Measurements from ENCODE around the gene ZNF775. TPM values are rescaled to one million over a fixed set of nuclear protein-coding genes. Genes with fewer than 3 reads are reported as not detected.
A peak's percentile ranks its signal among the peaks of the same experiment; 100 is the strongest.

The ZNF775 gene
- total and polyA plus RNA-seq, 2 of the 13 experiments (the other 11 are each of a cell fraction or from before 2014, with no cell fraction given), result 3.1 to 3.2 TPM

DNA sequence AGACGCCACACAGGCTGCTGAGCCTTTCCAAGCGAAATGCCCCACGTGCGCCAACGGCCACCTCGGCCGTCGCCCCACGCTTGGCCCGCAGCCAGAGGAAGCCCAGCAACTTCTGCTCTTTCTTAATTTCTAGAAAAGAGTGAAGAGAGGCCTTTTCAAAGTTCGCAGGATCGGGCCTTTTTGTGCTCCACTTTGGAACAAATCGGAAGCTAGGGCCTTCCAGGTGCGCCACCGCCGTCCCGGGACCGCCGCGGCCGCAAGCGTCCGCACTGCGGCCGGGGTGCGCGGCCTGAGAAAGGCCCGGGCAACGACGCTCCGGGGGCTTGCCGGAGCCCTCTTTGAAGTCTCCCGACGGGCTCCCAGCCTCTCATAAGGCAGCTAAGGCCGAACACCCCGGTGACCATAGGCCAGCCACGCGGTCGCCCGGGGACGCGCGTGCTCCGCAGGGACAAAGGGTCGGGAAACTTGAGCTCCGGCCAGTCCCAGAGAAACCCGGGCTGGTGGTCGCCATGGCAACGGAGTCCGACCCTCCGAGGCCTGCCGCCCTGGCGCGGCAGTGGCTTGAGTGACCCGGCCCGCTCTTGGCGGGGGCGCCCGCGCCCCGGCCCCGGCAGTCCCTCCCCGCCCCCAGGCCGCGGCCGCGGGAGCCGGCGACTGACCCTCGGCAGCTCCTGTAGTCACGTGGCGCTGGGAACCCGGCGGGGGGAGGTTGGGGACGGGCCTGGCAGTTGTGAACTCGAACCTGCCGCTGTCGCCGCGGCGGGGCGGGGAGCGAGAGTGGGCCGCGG is 10.8 kb upstream of the ZNF775 start, which contains the start of gene REPIN1 (continued):
- TF ChIP-seq, protein P1, sequence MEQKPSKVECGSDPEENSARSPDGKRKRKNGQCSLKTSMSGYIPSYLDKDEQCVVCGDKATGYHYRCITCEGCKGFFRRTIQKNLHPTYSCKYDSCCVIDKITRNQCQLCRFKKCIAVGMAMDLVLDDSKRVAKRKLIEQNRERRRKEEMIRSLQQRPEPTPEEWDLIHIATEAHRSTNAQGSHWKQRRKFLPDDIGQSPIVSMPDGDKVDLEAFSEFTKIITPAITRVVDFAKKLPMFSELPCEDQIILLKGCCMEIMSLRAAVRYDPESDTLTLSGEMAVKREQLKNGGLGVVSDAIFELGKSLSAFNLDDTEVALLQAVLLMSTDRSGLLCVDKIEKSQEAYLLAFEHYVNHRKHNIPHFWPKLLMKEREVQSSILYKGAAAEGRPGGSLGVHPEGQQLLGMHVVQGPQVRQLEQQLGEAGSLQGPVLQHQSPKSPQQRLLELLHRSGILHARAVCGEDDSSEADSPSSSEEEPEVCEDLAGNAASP (CRISPR knock-in tag; IDR thresholded peaks at IDR 0.05; ENCODE audit: borderline replicate concordance), result peak; percentile 58
- TF ChIP-seq SMYD3 (CRISPR knock-in tag; IDR thresholded peaks at IDR 0.05) (0 out of 2 replicates have a peak, but pooled peaks have one; percentile 55), ZZZ3 (CRISPR knock-in tag; IDR thresholded peaks at IDR 0.05; ENCODE audit: borderline replicate concordance) (peak; percentile 15; the same call in 1 of the 2 replicates), ZNF446 (CRISPR knock-in tag; IDR thresholded peaks at IDR 0.05) (peak; percentile 59; the same call in 1 of the 2 replicates), REL (CRISPR knock-in tag; conservative IDR thresholded peaks at IDR 0.05) (no peak; the same call in 1 of the 2 replicates), SIN3A (IDR thresholded peaks at IDR 0.05; ENCODE audit: borderline replicate concordance, low read depth, low read length) (peak; percentile 88; the same call in 1 of the 2 replicates), NR1H2 (CRISPR knock-in tag; IDR thresholded peaks at IDR 0.05; ENCODE audit: borderline replicate concordance, low read depth) (0 out of 2 replicates have a peak, but pooled peaks have one; percentile 26), TAF15 (IDR thresholded peaks at IDR 0.05; ENCODE audit: low read depth, low read length, poor library complexity, severe bottlenecking) (peak; percentile 83), CREB1 (IDR thresholded peaks at IDR 0.05) (no peak), CREB1 (CRISPR knock-in tag; IDR thresholded peaks at IDR 0.05) (no peak), ZNF839 (CRISPR knock-in tag; IDR thresholded peaks at IDR 0.05; ENCODE audit: borderline replicate concordance) (peak; percentile 63; the same call in 1 of the 2 replicates), PHF8 (CRISPR knock-in tag; IDR thresholded peaks at IDR 0.05) (peak; percentile 73)
- TF ChIP-seq, protein P2, sequence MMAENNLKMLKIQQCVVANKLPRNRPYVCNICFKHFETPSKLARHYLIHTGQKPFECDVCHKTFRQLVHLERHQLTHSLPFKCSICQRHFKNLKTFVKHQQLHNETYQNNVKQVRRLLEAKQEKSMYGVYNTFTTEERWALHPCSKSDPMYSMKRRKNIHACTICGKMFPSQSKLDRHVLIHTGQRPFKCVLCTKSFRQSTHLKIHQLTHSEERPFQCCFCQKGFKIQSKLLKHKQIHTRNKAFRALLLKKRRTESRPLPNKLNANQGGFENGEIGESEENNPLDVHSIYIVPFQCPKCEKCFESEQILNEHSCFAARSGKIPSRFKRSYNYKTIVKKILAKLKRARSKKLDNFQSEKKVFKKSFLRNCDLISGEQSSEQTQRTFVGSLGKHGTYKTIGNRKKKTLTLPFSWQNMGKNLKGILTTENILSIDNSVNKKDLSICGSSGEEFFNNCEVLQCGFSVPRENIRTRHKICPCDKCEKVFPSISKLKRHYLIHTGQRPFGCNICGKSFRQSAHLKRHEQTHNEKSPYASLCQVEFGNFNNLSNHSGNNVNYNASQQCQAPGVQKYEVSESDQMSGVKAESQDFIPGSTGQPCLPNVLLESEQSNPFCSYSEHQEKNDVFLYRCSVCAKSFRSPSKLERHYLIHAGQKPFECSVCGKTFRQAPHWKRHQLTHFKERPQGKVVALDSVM (CRISPR knock-in tag; IDR thresholded peaks at IDR 0.05), result peak; percentile 50; the same call in 1 of the 2 replicates
- TF ChIP-seq, protein P3, sequence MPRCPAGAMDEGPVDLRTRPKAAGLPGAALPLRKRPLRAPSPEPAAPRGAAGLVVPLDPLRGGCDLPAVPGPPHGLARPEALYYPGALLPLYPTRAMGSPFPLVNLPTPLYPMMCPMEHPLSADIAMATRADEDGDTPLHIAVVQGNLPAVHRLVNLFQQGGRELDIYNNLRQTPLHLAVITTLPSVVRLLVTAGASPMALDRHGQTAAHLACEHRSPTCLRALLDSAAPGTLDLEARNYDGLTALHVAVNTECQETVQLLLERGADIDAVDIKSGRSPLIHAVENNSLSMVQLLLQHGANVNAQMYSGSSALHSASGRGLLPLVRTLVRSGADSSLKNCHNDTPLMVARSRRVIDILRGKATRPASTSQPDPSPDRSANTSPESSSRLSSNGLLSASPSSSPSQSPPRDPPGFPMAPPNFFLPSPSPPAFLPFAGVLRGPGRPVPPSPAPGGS (CRISPR knock-in tag; IDR thresholded peaks at IDR 0.05), result no peak
- TF ChIP-seq, protein P4, sequence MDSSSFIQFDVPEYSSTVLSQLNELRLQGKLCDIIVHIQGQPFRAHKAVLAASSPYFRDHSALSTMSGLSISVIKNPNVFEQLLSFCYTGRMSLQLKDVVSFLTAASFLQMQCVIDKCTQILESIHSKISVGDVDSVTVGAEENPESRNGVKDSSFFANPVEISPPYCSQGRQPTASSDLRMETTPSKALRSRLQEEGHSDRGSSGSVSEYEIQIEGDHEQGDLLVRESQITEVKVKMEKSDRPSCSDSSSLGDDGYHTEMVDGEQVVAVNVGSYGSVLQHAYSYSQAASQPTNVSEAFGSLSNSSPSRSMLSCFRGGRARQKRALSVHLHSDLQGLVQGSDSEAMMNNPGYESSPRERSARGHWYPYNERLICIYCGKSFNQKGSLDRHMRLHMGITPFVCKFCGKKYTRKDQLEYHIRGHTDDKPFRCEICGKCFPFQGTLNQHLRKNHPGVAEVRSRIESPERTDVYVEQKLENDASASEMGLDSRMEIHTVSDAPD (CRISPR knock-in tag; IDR thresholded peaks at IDR 0.05), result no peak
- TF ChIP-seq, protein P5, sequence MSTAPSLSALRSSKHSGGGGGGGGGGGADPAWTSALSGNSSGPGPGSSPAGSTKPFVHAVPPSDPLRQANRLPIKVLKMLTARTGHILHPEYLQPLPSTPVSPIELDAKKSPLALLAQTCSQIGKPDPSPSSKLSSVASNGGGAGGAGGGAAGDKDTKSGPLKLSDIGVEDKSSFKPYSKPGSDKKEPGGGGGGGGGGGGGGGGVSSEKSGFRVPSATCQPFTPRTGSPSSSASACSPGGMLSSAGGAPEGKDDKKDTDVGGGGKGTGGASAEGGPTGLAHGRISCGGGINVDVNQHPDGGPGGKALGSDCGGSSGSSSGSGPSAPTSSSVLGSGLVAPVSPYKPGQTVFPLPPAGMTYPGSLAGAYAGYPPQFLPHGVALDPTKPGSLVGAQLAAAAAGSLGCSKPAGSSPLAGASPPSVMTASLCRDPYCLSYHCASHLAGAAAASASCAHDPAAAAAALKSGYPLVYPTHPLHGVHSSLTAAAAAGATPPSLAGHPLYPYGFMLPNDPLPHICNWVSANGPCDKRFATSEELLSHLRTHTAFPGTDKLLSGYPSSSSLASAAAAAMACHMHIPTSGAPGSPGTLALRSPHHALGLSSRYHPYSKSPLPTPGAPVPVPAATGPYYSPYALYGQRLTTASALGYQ (CRISPR knock-in tag; IDR thresholded peaks at IDR 0.05), result peak; percentile 58; the same call in 1 of the 2 replicates
- TF ChIP-seq, protein P6, sequence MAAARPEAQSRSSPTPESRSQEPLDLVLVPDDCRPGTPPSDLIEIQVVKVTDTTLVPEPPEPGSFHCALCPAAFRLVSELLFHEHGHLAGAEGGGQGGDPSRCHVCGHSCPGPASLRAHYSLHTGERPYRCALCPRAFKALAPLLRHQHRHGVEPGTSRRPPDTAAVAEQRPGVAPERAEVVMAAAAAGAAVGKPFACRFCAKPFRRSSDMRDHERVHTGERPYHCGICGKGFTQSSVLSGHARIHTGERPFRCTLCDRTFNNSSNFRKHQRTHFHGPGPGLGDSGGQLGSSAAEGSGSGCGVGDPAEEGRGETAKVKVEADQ (CRISPR knock-in tag; IDR thresholded peaks at IDR 0.05; ENCODE audit: borderline replicate concordance), result no peak
- TF ChIP-seq, protein P7, sequence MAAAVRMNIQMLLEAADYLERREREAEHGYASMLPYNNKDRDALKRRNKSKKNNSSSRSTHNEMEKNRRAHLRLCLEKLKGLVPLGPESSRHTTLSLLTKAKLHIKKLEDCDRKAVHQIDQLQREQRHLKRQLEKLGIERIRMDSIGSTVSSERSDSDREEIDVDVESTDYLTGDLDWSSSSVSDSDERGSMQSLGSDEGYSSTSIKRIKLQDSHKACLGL (CRISPR knock-in tag; IDR thresholded peaks at IDR 0.05), result peak; percentile 88; the same call in 1 of the 2 replicates
